GM23248 (cell line): ENCODE data around the gene ADCY7.

ENCODE experiments used
- EZH2 ChIP-seq: fragments of 200-600 bp; sonication (generic); IDR thresholded peaks from 2 replicates; pipeline ENCODE4 v1.6.1; 2018; ENCODE audit warnings: antibody characterized with exemption, mild to moderate bottlenecking; ENCODE audit not compliant: insufficient read depth, poor library complexity, severe bottlenecking
- EZH2phosphoT487 ChIP-seq: fragments of 200-600 bp; sonication (generic); IDR thresholded peaks from 2 replicates; pipeline ENCODE4 v1.6.1; 2018; ENCODE audit warnings: antibody characterized with exemption, moderate library complexity, mild to moderate bottlenecking, low read depth; ENCODE audit not compliant: insufficient read depth

- TF ChIP-seq EZH2 (no peak), EZH2phosphoT487 (no peak)
Observed at GRCh38 chr16:50274326-50275097, 8.2 kb downstream of the ADCY7 start.
